ENCODE results near the gene TLR5.

The TLR5 gene

GRCh38 chr1:223059526-223059925 lies 83.5 kb downstream of the TLR5 start:
- DNase-seq: no peak
